MCF 10A (cell line): ENCODE results near the gene NLGN4X. TPM values are rescaled to one million over a fixed set of nuclear protein-coding genes. Genes with fewer than 3 reads are reported as not detected.

Experiments
- BruUV-seq: library from RNA; stranded (reverse); fragments of 400-500 nt; replicated peaks from 2 replicates; lab custom pipeline; 2021; lab: Mats Ljungman, UMichigan
- CTCF ChIA-PET: fragments of 300-600 bp; sonication (Branson Sonifier 250); formaldehyde crosslinking; extraction: SDS; loops from one replicate; lab custom pipeline; 2021; ENCODE audit warnings: antibody characterized with exemption, inconsistent platforms; lab: Yijun Ruan, JAX
- POLR2A ChIA-PET: fragments of 300-600, 350-650 bp; sonication (Branson Sonifier 250); formaldehyde crosslinking; extraction: SDS; loops from one replicate; lab custom pipeline; 2020; ENCODE audit warnings: antibody characterized with exemption, inconsistent platforms; lab: Yijun Ruan, JAX
- DNase-seq: peaks from one replicate; pipeline ENCODE4 v3.0.0-alpha.2; 2018; ENCODE audit not compliant: unreplicated experiment
- H3K27ac Mint-ChIP-seq: one replicate; pipeline ENCODE4 v1.8.0; 2022; ENCODE audit warnings: mild to moderate bottlenecking, low read depth, mixed read lengths; ENCODE audit not compliant: unreplicated experiment
- H3K27me3 Mint-ChIP-seq: one replicate; pipeline ENCODE4 v1.8.0; 2022; ENCODE audit warnings: mixed read lengths; ENCODE audit not compliant: insufficient read depth, unreplicated experiment
- H3K36me3 Mint-ChIP-seq: one replicate; pipeline ENCODE4 v1.8.0; 2022; ENCODE audit warnings: mild to moderate bottlenecking, moderate library complexity, mixed read lengths; ENCODE audit not compliant: insufficient read depth, unreplicated experiment
- H3K4me1 Mint-ChIP-seq: one replicate; pipeline ENCODE4 v1.8.0; 2022; ENCODE audit warnings: mixed read lengths; ENCODE audit not compliant: insufficient read depth, unreplicated experiment
- H3K4me3 Mint-ChIP-seq: one replicate; pipeline ENCODE4 v1.8.0; 2022; ENCODE audit warnings: mild to moderate bottlenecking, moderate library complexity, mixed read lengths; ENCODE audit not compliant: unreplicated experiment
- H3K9me3 Mint-ChIP-seq: one replicate; pipeline ENCODE4 v1.8.0; 2022; ENCODE audit warnings: mixed read lengths; ENCODE audit not compliant: unreplicated experiment
- intact Hi-C: fragments of 100-400 bp; cut with micrococcal nuclease; formaldehyde crosslinking; loops from 2 replicates; pipeline ENCODE4 v1.14.1; 2022
- total RNA-seq: library from RNA; stranded (reverse); gene quantifications from 2 replicates; pipeline ENCODE4 v1.2.3, GENCODE V29; 2022
- TF ChIP-seq, protein P1 (sequence below): fragments of 200-600 bp; IDR thresholded peaks from one replicate; pipeline ENCODE4 v1.8.0; 2022; ENCODE audit warnings: antibody characterized with exemption, mild to moderate bottlenecking; ENCODE audit not compliant: unreplicated experiment

The NLGN4X gene
- total RNA-seq, 1 experiment from 2014 or later: 1.6 TPM

DNA sequence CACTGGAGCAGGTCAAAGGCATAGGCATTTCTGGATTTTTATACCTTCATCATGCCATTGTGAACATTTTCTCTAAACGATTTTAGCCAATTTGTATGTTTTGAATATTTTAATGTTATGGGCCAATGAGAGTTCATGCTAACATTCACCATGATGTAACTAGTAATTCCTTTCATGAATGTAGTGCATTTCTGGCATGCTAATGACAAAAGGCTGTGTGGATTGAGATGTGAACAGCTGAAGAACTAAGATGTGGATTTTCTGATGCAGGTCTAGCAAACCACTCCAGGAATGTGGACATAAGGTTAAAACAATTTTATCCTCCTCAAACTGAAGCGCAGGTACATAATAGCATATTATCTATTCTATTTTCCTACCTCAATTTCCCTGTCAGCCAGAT lies 269.4 kb downstream of the NLGN4X start:
- POLR2A ChIA-PET: no interaction called here
- TF ChIP-seq, protein P1, sequence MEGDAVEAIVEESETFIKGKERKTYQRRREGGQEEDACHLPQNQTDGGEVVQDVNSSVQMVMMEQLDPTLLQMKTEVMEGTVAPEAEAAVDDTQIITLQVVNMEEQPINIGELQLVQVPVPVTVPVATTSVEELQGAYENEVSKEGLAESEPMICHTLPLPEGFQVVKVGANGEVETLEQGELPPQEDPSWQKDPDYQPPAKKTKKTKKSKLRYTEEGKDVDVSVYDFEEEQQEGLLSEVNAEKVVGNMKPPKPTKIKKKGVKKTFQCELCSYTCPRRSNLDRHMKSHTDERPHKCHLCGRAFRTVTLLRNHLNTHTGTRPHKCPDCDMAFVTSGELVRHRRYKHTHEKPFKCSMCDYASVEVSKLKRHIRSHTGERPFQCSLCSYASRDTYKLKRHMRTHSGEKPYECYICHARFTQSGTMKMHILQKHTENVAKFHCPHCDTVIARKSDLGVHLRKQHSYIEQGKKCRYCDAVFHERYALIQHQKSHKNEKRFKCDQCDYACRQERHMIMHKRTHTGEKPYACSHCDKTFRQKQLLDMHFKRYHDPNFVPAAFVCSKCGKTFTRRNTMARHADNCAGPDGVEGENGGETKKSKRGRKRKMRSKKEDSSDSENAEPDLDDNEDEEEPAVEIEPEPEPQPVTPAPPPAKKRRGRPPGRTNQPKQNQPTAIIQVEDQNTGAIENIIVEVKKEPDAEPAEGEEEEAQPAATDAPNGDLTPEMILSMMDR: no peak

DNA sequence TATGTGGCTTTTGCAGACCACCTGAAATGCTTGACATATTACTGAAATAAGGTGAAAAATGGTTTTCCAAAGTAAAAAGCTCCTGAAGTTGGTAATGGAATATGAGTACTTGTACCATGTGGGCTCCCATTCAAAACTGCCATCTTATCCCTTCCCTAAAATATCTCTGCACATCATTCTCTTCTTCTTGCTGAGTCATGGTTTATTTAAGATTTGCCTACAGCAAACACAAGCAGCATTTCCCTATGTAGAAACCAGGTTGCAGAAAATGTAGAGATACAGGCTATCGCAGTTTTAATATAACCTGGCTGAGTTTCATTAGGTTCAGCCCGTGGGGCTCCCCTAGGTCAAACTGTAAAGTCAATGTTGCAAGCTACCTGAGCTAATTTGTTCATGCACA lies 270.1 kb downstream of the NLGN4X start:
- DNase-seq: no peak
- no peaks in the 10 kb centered on the region for H3K36me3 Mint-ChIP-seq
- peaks cover 6% of the 10 kb centered on the region for H3K4me1 Mint-ChIP-seq
- POLR2A ChIA-PET: no interaction called here
- intact Hi-C loops: no loop called here
- BruUV-seq: no TSS peak
- H3K27ac Mint-ChIP-seq: no peak overlapping the region
- H3K27me3 Mint-ChIP-seq: no peaks in the 10 kb centered on the region
- TF ChIP-seq, protein P1: no peak
- peaks cover 7% of the 10 kb centered on the region for H3K9me3 Mint-ChIP-seq
- CTCF ChIA-PET: no interaction called here
- H3K4me3 Mint-ChIP-seq: no peak overlapping the region

More for the DNA sequence above, 269.4 kb downstream of the NLGN4X start:
- CTCF ChIA-PET: interaction anchor here (0.6 kb wide), 1 partner anchor 171 kb away, joined by 3 read pairs; no protein-coding TSS in a partner anchor
- Mint-ChIP-seq H3K4me3 (no peak overlapping the region), H3K4me1 (peaks cover 6% of the 10 kb centered on the region), H3K27ac (no peak overlapping the region), H3K27me3 (no peaks in the 10 kb centered on the region), H3K9me3 (peaks cover 6% of the 10 kb centered on the region), H3K36me3 (no peaks in the 10 kb centered on the region)
- BruUV-seq: no TSS peak
- intact Hi-C loops: no loop called here
- no peak for DNase-seq

- H3K27ac Mint-ChIP-seq: no peak overlapping the region
- CTCF ChIA-PET: no interaction called here
- intact Hi-C loops: no loop called here
Observed at GRCh38 chrX:5957506-5957905, 271.2 kb downstream of the NLGN4X start.

DNA sequence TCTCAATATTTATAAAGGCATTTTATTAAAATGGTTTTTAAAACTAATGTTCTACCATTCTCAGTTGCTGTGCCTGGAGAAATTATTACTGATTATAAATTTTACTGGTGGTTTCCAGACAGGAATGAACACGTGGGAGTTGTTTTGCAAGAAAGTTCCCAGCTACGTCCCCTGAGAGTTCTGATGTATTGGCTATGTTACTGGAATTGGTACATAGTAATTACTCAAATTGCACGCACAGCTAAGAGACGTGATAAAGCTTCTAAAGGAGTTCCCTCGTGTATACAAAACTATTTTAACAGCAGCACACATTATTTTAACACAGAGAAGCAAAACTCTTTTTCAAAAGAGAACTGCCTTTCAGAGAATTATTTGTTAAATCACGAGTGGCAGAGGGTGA lies 292.2 kb downstream of the NLGN4X start:
- no peaks in the 10 kb centered on the region for H3K36me3 Mint-ChIP-seq
- ChIA-PET POLR2A (interaction anchor here (0.6 kb wide), 1 partner anchor 96 kb away, joined by 3 read pairs; no protein-coding TSS in a partner anchor), CTCF (no interaction called here)
- no peaks in the 10 kb centered on the region for H3K27me3 Mint-ChIP-seq
- H3K4me1 Mint-ChIP-seq: peaks cover 4% of the 10 kb centered on the region
- no peak overlapping the region for H3K27ac Mint-ChIP-seq
- TF ChIP-seq, protein P1: no peak
- no peak for DNase-seq
- H3K9me3 Mint-ChIP-seq: peaks cover 21% of the 10 kb centered on the region
- intact Hi-C loops: no loop called here
- no TSS peak for BruUV-seq
- no peak overlapping the region for H3K4me3 Mint-ChIP-seq

More at GRCh38 chrX:5957506-5957905, 271.2 kb downstream of the NLGN4X start:
- Mint-ChIP-seq H3K9me3 (peaks cover 7% of the 10 kb centered on the region), H3K27me3 (no peaks in the 10 kb centered on the region), H3K4me3 (no peak overlapping the region), H3K36me3 (no peaks in the 10 kb centered on the region), H3K4me1 (no peaks in the 10 kb centered on the region)
- POLR2A ChIA-PET: no interaction called here
- no TSS peak for BruUV-seq
- DNase-seq: no peak
- TF ChIP-seq, protein P1: no peak
